Measurements from ENCODE around the gene C2orf76.

DNA sequence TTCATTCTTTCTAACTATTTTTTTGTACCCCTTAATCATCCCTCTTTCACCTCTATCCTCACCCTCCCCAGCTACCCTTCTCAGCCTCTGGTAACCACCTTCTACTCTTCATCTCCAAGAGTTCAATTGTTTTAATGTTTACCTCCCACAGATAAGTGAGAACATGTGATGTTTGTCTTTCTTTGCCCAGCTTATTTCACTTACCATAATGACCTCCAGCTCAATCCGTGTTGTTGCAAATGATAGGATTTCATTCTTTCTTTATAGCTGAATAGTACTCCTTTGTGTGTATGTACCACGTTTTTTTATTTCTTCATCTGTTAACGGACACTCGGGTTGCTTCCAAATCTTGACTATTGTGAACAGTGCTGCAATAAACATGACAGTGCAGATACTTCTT, 42.9 kb upstream of the C2orf76 start:
- TF ChIP-seq, protein P1, sequence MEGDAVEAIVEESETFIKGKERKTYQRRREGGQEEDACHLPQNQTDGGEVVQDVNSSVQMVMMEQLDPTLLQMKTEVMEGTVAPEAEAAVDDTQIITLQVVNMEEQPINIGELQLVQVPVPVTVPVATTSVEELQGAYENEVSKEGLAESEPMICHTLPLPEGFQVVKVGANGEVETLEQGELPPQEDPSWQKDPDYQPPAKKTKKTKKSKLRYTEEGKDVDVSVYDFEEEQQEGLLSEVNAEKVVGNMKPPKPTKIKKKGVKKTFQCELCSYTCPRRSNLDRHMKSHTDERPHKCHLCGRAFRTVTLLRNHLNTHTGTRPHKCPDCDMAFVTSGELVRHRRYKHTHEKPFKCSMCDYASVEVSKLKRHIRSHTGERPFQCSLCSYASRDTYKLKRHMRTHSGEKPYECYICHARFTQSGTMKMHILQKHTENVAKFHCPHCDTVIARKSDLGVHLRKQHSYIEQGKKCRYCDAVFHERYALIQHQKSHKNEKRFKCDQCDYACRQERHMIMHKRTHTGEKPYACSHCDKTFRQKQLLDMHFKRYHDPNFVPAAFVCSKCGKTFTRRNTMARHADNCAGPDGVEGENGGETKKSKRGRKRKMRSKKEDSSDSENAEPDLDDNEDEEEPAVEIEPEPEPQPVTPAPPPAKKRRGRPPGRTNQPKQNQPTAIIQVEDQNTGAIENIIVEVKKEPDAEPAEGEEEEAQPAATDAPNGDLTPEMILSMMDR (IDR thresholded peaks at IDR 0.05; ENCODE audit: poor library complexity): no peak
- TF ChIP-seq EZH2 (IDR thresholded peaks at IDR 0.05; ENCODE audit: borderline replicate concordance) (no peak), EZH2phosphoT487 (IDR thresholded peaks at IDR 0.05; ENCODE audit: low read depth, severe bottlenecking, unreplicated experiment) (no peak)

All from hepatocyte (in vitro differentiated cells).